ENCODE data around the gene ADGRV1. TPM values are rescaled to one million over a fixed set of nuclear protein-coding genes. Genes with fewer than 3 reads are reported as not detected.

The ADGRV1 gene
- total and polyA plus RNA-seq, 9 of the 15 experiments (the other 6 are each of a cell fraction or from before 2014, with no cell fraction given), result 21.7 to 156 (median 58.2) TPM

DNA sequence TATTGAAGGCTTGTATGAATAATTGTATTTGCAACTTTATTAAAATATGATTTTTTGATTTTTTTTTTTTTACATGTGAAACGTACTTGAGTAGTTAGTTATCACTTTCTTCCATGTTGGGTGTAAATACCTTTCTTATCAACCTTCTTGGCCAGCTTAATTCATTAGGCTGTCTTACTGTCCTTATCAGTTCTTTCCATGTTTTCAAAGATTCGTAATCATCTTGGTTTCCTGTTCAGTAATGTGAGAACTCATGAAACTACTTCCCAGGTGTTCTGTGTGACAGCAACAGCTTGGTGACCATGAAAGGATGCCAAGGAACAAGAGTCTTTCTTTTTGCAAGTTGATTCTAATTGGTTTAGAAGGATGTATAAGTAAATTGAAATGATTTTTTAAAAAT is 100.0 kb downstream of the ADGRV1 start (continued):
- no peak for TF ChIP-seq DIDO1 (tag; IDR thresholded peaks at IDR 0.05; ENCODE audit: low read depth)
- TF ChIP-seq ZNF274 (IDR thresholded peaks at IDR 0.05; ENCODE audit: borderline replicate concordance, low read depth, low read length), result peak; percentile 53; the same call in 1 of the 2 replicates
- TF ChIP-seq, protein P1, sequence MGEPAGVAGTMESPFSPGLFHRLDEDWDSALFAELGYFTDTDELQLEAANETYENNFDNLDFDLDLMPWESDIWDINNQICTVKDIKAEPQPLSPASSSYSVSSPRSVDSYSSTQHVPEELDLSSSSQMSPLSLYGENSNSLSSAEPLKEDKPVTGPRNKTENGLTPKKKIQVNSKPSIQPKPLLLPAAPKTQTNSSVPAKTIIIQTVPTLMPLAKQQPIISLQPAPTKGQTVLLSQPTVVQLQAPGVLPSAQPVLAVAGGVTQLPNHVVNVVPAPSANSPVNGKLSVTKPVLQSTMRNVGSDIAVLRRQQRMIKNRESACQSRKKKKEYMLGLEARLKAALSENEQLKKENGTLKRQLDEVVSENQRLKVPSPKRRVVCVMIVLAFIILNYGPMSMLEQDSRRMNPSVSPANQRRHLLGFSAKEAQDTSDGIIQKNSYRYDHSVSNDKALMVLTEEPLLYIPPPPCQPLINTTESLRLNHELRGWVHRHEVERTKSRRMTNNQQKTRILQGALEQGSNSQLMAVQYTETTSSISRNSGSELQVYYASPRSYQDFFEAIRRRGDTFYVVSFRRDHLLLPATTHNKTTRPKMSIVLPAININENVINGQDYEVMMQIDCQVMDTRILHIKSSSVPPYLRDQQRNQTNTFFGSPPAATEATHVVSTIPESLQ (CRISPR knock-in tag; IDR thresholded peaks at IDR 0.05), result no peak
- peak; percentile 70 for TF ChIP-seq CREM (IDR thresholded peaks at IDR 0.05; ENCODE audit: low read depth)
- TF ChIP-seq, protein P2, sequence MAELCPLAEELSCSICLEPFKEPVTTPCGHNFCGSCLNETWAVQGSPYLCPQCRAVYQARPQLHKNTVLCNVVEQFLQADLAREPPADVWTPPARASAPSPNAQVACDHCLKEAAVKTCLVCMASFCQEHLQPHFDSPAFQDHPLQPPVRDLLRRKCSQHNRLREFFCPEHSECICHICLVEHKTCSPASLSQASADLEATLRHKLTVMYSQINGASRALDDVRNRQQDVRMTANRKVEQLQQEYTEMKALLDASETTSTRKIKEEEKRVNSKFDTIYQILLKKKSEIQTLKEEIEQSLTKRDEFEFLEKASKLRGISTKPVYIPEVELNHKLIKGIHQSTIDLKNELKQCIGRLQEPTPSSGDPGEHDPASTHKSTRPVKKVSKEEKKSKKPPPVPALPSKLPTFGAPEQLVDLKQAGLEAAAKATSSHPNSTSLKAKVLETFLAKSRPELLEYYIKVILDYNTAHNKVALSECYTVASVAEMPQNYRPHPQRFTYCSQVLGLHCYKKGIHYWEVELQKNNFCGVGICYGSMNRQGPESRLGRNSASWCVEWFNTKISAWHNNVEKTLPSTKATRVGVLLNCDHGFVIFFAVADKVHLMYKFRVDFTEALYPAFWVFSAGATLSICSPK (IDR thresholded peaks at IDR 0.05; ENCODE audit: borderline replicate concordance), result no peak
- TF ChIP-seq FOS (IDR thresholded peaks at IDR 0.05; ENCODE audit: extremely low read depth, insufficient read length), result no peak
- TF ChIP-seq NR4A1 (CRISPR knock-in tag; IDR thresholded peaks at IDR 0.05), result no peak
- no peak for TF ChIP-seq NR4A1 (tag; IDR thresholded peaks at IDR 0.05)
- no peak for TF ChIP-seq ZBTB1 (CRISPR knock-in tag; IDR thresholded peaks at IDR 0.05; ENCODE audit: borderline replicate concordance, low read depth)
- TF ChIP-seq, protein P3, sequence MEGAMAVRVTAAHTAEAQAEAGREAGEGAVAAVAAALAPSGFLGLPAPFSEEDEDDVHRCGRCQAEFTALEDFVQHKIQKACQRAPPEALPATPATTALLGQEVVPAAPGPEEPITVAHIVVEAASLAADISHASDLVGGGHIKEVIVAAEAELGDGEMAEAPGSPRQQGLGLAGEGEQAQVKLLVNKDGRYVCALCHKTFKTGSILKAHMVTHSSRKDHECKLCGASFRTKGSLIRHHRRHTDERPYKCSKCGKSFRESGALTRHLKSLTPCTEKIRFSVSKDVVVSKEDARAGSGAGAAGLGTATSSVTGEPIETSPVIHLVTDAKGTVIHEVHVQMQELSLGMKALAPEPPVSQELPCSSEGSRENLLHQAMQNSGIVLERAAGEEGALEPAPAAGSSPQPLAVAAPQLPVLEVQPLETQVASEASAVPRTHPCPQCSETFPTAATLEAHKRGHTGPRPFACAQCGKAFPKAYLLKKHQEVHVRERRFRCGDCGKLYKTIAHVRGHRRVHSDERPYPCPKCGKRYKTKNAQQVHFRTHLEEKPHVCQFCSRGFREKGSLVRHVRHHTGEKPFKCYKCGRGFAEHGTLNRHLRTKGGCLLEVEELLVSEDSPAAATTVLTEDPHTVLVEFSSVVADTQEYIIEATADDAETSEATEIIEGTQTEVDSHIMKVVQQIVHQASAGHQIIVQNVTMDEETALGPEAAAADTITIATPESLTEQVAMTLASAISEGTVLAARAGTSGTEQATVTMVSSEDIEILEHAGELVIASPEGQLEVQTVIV (CRISPR knock-in tag; IDR thresholded peaks at IDR 0.05; ENCODE audit: borderline replicate concordance), result no peak
- TF ChIP-seq, protein P4, sequence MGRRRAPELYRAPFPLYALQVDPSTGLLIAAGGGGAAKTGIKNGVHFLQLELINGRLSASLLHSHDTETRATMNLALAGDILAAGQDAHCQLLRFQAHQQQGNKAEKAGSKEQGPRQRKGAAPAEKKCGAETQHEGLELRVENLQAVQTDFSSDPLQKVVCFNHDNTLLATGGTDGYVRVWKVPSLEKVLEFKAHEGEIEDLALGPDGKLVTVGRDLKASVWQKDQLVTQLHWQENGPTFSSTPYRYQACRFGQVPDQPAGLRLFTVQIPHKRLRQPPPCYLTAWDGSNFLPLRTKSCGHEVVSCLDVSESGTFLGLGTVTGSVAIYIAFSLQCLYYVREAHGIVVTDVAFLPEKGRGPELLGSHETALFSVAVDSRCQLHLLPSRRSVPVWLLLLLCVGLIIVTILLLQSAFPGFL (CRISPR knock-in tag; IDR thresholded peaks at IDR 0.05), result no peak
- no peak for TF ChIP-seq HDAC6 (IDR thresholded peaks at IDR 0.05; ENCODE audit: low read depth, low read length)
- no peak for TF ChIP-seq ZNF212 (CRISPR knock-in tag; IDR thresholded peaks at IDR 0.05)
- TF ChIP-seq ZBTB8A (IDR thresholded peaks at IDR 0.05; ENCODE audit: partially characterized antibody), result no peak
- no peak for TF ChIP-seq ZNF695 (CRISPR knock-in tag; IDR thresholded peaks at IDR 0.05)
- TF ChIP-seq GABPB2 (CRISPR knock-in tag; conservative IDR thresholded peaks at IDR 0.05), result no peak
- TF ChIP-seq ZBTB17 (CRISPR knock-in tag; IDR thresholded peaks at IDR 0.05), result no peak
- TF ChIP-seq, protein P5, sequence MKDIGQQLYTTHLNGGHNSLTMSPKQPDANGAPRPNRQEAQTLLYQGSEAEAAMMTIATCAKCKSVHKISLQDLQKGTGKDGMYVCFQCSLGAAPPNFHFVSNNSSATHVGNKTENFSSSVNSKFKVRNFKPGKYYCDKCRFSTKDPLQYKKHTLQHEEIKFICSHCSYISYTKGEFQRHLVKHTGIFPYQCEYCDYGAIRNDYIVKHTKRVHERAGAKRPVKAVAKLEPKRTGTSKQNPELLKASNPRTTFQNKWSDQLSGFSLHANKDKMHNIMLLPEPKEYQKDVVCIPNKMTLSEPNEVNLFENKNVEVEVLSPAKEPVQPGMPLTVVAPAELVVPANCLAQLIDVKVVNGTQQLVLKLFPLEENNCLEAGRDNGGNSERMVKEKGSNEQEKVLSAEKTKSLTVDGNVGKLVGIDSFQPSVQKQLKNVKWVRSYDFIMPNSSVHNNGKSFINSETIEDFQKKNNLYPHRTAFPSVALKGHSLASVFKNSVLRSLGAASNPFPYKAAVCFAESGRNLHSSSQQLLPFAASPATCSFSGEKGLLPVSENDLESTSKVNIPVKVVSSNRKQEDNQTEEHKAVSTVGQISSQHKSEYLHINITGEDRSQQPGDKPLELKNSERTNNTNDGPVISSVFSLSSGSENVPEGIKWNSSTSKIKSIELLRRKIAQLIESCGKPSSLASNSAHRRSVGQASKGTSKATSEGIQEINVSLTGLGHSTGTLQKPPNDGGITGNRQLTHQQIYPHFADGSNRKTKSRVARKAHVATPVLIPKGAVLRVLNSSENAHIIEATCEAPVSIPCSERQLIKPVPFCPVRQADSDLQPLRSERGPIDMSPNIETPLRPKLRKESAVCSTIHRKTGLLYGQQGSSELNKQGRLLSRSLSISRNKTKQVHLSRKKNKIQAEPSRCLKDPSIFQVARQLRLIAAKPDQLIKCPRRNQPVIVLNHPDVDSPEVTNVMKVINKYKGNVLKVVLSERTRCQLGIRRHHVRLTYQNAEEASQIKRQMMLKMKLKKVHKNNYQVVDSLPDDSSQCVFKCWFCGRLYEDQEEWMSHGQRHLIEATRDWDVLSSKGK (CRISPR knock-in tag; IDR thresholded peaks at IDR 0.05), result no peak
- TF ChIP-seq RBM22 (IDR thresholded peaks at IDR 0.05; ENCODE audit: low read depth, low read length, poor library complexity, severe bottlenecking), result no peak

Measured in K562 (cell line).